Activated CD8-positive, alpha-beta T cell treated with anti-CD3 and anti-CD28 coated beads, Interleukin-2, amount 10 ng/mL, durations not matched to agents 7 days and 5 days (primary cell): ENCODE results near the gene MYBPC1. TPM values are rescaled to one million over a fixed set of nuclear protein-coding genes. Genes with fewer than 3 reads are reported as not detected.
"Not testable (repeated sequence)": the region's sequence is repeated elsewhere in the genome, so short reads cannot be mapped to it uniquely, and the experiment has no call there.

Source experiments
- ATAC-seq: fragments of 150-1000 bp; cut with Tn5 transposase; one replicate; pipeline ENCODE4 v1.10.0; 2021; ENCODE audit warnings: moderate library complexity
- CTCF ChIA-PET: fragments of 350-600 bp; sonication (Branson Sonifier 250); formaldehyde crosslinking; loops from one replicate; lab custom pipeline; 2021; ENCODE audit warnings: antibody characterized with exemption; lab: Charles Lee
- POLR2A ChIA-PET: fragments of 350-600 bp; sonication (Branson Sonifier 250); formaldehyde crosslinking; loops from one replicate; lab custom pipeline; 2021; ENCODE audit warnings: antibody characterized with exemption; lab: Charles Lee
- DNase-seq: peaks from one replicate; pipeline ENCODE4 v3.0.0-alpha.2; 2020
- H3K27ac Mint-ChIP-seq: one replicate; pipeline ENCODE4 v1.8.0; 2021; ENCODE audit warnings: mild to moderate bottlenecking, mixed read lengths
- H3K27me3 Mint-ChIP-seq: one replicate; pipeline ENCODE4 v1.8.0; 2021; ENCODE audit warnings: low read depth, mixed read lengths
- H3K36me3 Mint-ChIP-seq: one replicate; pipeline ENCODE4 v1.8.0; 2021; ENCODE audit warnings: low read depth, mixed read lengths
- H3K4me1 Mint-ChIP-seq: one replicate; pipeline ENCODE4 v1.8.0; 2021; ENCODE audit warnings: low read depth, mixed read lengths
- H3K4me3 Mint-ChIP-seq: one replicate; pipeline ENCODE4 v1.8.0; 2021; ENCODE audit warnings: mild to moderate bottlenecking, mixed read lengths
- H3K9me3 Mint-ChIP-seq: one replicate; pipeline ENCODE4 v1.8.0; 2022; ENCODE audit warnings: mixed read lengths; ENCODE audit not compliant: insufficient read depth
- total RNA-seq, 2 experiments: library from RNA; stranded (reverse); gene quantifications; one replicate each; pipeline ENCODE4 v1.2.3, GENCODE V29; 2021

The MYBPC1 gene, protein sequence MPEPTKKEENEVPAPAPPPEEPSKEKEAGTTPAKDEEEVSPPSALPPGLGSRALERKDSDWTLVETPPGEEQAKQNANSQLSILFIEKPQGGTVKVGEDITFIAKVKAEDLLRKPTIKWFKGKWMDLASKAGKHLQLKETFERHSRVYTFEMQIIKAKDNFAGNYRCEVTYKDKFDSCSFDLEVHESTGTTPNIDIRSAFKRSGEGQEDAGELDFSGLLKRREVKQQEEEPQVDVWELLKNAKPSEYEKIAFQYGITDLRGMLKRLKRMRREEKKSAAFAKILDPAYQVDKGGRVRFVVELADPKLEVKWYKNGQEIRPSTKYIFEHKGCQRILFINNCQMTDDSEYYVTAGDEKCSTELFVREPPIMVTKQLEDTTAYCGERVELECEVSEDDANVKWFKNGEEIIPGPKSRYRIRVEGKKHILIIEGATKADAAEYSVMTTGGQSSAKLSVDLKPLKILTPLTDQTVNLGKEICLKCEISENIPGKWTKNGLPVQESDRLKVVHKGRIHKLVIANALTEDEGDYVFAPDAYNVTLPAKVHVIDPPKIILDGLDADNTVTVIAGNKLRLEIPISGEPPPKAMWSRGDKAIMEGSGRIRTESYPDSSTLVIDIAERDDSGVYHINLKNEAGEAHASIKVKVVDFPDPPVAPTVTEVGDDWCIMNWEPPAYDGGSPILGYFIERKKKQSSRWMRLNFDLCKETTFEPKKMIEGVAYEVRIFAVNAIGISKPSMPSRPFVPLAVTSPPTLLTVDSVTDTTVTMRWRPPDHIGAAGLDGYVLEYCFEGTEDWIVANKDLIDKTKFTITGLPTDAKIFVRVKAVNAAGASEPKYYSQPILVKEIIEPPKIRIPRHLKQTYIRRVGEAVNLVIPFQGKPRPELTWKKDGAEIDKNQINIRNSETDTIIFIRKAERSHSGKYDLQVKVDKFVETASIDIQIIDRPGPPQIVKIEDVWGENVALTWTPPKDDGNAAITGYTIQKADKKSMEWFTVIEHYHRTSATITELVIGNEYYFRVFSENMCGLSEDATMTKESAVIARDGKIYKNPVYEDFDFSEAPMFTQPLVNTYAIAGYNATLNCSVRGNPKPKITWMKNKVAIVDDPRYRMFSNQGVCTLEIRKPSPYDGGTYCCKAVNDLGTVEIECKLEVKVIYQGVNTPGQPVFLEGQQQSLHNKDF
- total RNA-seq: not detected

DNA sequence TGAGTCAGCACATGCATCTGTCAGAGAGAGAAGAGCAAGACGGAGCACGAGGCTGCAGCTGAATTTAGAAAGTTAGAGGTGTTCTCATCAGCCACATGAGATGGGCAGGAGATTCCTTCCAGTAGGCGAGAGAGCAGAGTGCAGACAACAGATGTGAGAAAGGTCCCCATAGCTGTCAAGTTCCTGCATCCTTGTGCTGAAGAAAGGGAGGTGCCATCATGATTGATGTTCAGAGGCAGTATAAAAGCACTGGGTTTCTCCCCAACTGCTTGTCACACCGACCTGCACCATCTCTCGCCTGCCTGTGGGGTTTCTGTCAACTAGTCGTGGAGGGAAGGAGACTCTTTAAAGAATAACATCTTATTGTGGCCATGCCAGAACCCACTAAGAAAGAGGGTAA lies at the start of gene MYBPC1:
Gene MYBPC1, plus strand, starts transcription at position 272 of the 400 bp plus-strand sequence. Its CDS starts 100 bp downstream, at position 372.
- Mint-ChIP-seq H3K36me3 (no peaks in the 10 kb centered on the region), H3K27me3 (peaks cover 9% of the 10 kb centered on the region), H3K27ac (no peak within 1 kb of the TSS), H3K4me3 (no peak within 1 kb of the TSS), H3K4me1 (no peaks in the 10 kb centered on the region), H3K9me3 (no peaks in the 10 kb centered on the region)
- ChIA-PET CTCF (no interaction called here), POLR2A (no interaction called here)
- DNase-seq: no peak
- no peak for ATAC-seq

DNA sequence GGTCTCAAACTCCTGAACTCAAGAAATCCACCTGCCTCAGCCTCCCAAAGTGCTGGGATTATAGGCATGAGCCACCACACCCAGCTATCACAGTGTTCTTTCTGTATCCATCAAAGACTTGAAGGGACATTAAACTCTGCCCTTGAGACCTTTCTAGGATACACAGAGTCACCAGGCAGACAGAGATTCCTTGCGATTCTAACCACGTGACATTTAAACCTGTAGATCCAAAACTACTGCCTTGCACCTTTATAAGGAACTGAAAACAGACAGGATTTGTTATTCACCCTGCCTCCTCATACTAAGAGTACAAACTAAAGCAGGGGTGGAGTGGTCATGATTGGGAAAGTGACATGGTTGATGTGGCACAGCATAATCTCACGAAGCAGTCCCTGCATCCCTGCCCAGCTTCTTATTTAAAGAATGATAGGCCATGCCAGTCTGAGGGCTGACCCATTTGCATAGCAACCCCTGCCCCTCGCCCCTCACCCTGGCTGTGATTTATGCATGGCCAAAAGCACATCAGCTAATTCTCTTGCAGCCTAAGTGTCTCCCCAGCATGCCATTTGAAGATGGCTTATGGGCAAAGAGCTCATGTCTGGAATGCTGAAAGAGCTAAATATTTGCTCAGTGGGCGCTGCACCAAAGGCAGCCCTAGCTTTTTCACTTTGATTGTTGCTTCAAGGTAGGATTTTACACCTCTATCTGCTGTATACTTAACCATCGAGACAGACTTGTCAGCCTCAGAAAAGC lies 43.2 kb upstream of the MYBPC1 start:
- H3K4me3 Mint-ChIP-seq: no peak overlapping the region
- no peak for DNase-seq
- H3K36me3 Mint-ChIP-seq: no peaks in the 10 kb centered on the region
- no peaks in the 10 kb centered on the region for H3K9me3 Mint-ChIP-seq
- no peaks in the 10 kb centered on the region for H3K4me1 Mint-ChIP-seq
- CTCF ChIA-PET: no interaction called here
- no peak overlapping the region for H3K27ac Mint-ChIP-seq
- ATAC-seq: no peak
- POLR2A ChIA-PET: no interaction called here
- peaks cover 2% of the 10 kb centered on the region for H3K27me3 Mint-ChIP-seq

DNA sequence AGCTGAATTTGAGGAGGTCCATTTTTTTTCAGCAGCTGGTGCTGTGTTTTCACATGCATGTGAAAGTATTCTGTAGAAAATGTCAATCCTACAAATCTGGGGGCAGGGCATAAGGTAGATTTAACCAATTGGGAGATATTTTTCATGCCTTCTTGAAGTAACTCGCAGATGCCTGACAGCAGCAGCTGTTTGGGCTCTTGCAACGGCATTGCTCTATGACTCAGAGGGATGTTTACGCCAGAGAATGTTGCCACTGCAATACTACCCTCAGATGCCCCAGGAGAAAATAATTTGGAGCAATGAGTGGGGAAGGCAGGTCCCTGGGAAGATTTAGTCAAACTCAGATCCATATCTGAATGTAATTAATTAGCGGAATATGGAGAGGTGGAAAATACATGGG lies 42.5 kb upstream of the MYBPC1 start:
- Mint-ChIP-seq H3K4me3 (no peak overlapping the region), H3K9me3 (no peaks in the 10 kb centered on the region), H3K4me1 (no peaks in the 10 kb centered on the region), H3K36me3 (no peaks in the 10 kb centered on the region), H3K27me3 (peaks cover 2% of the 10 kb centered on the region), H3K27ac (no peak overlapping the region)
- ChIA-PET POLR2A (no interaction called here), CTCF (no interaction called here)
- DNase-seq: no peak
- no peak for ATAC-seq

DNA sequence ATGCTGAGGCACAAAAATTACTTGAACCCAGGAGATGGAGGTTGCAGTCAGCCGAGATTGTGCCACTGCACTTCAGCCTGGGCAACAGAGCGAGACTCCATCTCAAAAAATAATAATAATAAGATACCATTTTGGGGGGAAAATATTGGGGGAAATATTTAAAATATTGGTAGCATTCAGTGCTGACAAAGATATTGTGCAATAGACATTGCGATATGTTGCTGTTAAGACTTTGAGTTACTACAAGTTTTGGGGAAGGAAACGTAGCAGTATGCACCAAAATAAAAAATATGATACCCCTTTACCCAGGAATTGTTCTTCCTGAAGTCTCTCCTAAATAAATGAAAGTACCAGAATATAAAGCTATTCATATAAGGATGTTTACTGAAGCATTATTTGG lies 37.7 kb upstream of the MYBPC1 start:
- no peaks in the 10 kb centered on the region for H3K36me3 Mint-ChIP-seq
- H3K4me3 Mint-ChIP-seq: no peak overlapping the region
- POLR2A ChIA-PET: no interaction called here
- DNase-seq (no peak), ATAC-seq (no peak)
- CTCF ChIA-PET: no interaction called here
- H3K27me3 Mint-ChIP-seq: peaks cover 4% of the 10 kb centered on the region
- no peaks in the 10 kb centered on the region for H3K4me1 Mint-ChIP-seq
- no peak overlapping the region for H3K27ac Mint-ChIP-seq
- H3K9me3 Mint-ChIP-seq: no peaks in the 10 kb centered on the region

DNA sequence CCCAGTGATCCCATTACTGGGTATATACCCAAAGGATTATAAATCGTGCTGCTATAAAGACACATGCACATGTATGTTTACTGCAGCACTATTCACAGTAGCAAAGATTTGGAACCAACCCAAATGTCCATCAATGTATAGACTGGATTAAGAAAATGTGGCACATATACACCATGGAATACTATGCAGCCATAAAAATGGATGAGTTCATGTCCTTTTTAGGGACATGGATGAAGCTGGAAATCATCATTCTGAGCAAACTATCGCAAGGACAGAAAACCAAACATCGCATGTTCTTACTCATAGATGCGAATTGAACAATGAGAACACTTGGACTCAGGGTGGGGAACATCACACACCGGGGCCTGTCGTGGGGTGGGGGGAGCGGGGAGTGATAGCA lies 36.0 kb upstream of the MYBPC1 start:
- H3K36me3 Mint-ChIP-seq, H3K27ac Mint-ChIP-seq, H3K27me3 Mint-ChIP-seq, H3K4me3 Mint-ChIP-seq, ATAC-seq, POLR2A ChIA-PET, DNase-seq, CTCF ChIA-PET, H3K4me1 Mint-ChIP-seq, H3K9me3 Mint-ChIP-seq: not testable (repeated sequence)

DNA sequence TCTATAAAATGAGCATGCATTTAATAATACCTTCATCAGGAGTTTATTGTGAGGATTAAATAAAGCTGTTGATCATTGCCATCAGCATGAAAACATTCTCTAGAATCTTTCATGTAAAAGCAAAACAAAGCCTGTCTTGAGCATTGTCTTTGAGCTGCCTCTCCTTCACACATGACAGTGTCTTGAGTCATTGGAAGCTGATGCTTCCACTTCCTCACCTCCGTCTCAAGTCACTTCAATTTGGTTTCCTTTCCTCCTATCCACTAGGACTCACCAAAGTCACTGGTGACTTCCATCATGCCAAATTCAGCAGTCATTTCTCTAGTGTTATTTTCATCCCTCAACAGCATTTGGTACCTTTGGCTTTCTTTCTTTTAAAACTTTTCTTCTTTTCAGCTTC lies 31.6 kb upstream of the MYBPC1 start:
- ATAC-seq (no peak), DNase-seq (no peak)
- Mint-ChIP-seq H3K4me3 (no peak overlapping the region), H3K4me1 (no peaks in the 10 kb centered on the region), H3K9me3 (no peaks in the 10 kb centered on the region), H3K36me3 (no peaks in the 10 kb centered on the region), H3K27ac (no peak overlapping the region), H3K27me3 (peaks cover 2% of the 10 kb centered on the region)
- ChIA-PET POLR2A (no interaction called here), CTCF (no interaction called here)

DNA sequence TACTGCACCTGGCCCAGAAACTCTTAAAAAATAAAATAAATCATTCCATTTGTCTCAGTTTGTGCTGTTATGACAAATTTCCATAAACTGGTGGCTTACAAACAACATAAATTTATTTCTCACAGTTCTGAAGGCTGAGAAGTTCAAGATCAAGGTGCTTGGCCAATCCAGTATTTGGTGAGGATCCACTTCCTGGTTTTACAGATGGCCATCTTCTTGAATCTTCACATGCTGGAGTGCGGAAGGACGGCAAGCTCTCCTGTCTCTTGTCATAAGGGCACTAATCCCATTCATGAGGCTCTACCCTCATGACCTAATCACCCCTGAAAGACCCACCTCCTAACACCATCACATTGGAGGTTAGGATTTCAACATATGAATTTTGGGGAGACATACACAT lies 29.9 kb upstream of the MYBPC1 start:
- Mint-ChIP-seq H3K4me3 (no peak overlapping the region), H3K36me3 (no peaks in the 10 kb centered on the region), H3K4me1 (no peaks in the 10 kb centered on the region), H3K27me3 (peaks cover 2% of the 10 kb centered on the region), H3K27ac (no peak overlapping the region), H3K9me3 (no peaks in the 10 kb centered on the region)
- no peak for ATAC-seq
- POLR2A ChIA-PET: no interaction called here
- no peak for DNase-seq
- CTCF ChIA-PET: interaction anchor here (1.2 kb wide), 1 partner anchor 184 kb away, joined by 3 read pairs; no protein-coding TSS in a partner anchor

DNA sequence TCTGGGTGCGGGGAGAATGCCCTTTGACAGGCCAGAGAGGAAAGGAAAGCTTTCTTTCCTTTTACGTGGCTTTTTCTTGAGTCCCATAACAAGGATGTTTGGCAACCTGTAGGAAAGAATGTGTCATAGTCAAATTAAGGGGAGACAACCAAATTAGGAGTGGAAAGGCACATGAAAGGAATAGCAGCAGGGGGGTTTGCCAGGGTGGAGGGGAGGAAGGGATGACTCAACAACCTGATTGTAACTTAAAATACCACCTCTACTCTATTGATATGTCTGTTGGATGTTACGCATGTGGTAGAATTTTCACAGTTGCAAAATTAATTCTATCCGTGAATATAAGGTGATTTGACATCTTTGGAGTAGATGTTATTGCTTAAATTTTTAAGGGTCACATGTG lies 28.5 kb upstream of the MYBPC1 start:
- Mint-ChIP-seq H3K27me3 (peaks cover 2% of the 10 kb centered on the region), H3K27ac (no peak overlapping the region), H3K9me3 (no peaks in the 10 kb centered on the region), H3K4me3 (no peak overlapping the region), H3K36me3 (no peaks in the 10 kb centered on the region), H3K4me1 (no peaks in the 10 kb centered on the region)
- DNase-seq (no peak), ATAC-seq (no peak)
- ChIA-PET POLR2A (no interaction called here), CTCF (no interaction called here)

DNA sequence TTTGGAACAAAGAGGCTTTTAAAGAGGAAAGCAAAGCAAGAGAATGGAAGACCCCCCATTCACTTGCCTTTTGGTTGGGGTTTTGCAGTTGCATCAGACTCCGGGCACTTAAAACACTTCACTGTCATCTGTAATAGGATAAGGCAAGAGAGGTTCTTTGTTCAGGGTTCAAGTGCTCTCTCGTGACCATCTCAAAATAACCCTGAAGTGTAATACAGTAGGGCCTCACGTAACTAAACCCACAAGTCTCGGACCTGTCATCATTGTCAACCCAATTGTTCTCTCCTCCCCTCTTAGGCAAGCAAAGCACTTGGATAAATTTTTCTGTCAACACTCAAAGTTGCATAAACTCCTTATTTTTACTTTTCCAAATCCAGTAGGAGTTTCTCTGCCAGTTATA lies 26.9 kb upstream of the MYBPC1 start:
- Mint-ChIP-seq H3K4me3 (no peak overlapping the region), H3K36me3 (no peaks in the 10 kb centered on the region), H3K4me1 (no peaks in the 10 kb centered on the region), H3K9me3 (no peaks in the 10 kb centered on the region), H3K27ac (no peak overlapping the region), H3K27me3 (peaks cover 2% of the 10 kb centered on the region)
- DNase-seq (no peak), ATAC-seq (no peak)
- CTCF ChIA-PET: no interaction called here
- POLR2A ChIA-PET: no interaction called here

DNA sequence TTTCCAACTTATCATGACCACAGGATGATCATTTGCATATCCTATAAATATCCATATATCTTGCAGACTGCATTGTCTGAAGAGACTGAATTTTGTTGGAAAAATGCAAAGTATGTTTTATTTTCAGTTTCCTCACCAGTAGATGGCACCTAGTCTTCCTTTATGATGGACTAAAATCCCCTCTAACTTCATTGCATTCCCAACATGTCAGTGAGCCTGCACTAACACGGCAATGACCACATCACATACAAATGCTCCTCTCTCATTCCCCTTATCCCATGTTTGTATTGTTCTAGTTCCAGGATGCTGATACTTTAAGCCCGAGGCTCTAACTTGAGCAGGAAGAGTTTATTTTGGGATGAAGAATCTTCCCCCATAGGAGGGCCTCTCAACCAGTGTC lies 24.7 kb upstream of the MYBPC1 start:
- Mint-ChIP-seq H3K4me3 (no peak overlapping the region), H3K9me3 (no peaks in the 10 kb centered on the region), H3K27me3 (peaks cover 5% of the 10 kb centered on the region), H3K4me1 (no peaks in the 10 kb centered on the region), H3K36me3 (no peaks in the 10 kb centered on the region), H3K27ac (no peak overlapping the region)
- no peak for ATAC-seq
- ChIA-PET CTCF (no interaction called here), POLR2A (no interaction called here)
- no peak for DNase-seq

DNA sequence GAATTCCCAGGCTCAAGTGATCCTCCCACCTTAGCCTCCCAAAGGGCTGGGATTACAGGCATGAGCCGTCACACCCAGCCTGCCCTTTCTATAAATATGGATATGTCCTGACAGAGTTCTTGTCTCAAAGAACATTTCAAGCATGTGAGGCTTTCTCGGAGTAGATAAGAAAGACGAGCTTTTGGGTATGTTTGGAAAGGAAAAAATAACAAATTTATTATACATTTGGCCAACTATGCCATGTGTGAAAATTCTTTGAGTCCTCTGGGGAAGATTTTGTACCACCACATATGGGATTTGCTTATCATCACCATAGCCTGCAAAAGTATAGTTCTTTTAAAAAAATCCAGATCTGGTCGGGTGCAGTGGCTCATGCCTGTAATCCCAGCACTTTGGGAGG lies 23.7 kb upstream of the MYBPC1 start:
- DNase-seq (no peak), ATAC-seq (no peak)
- Mint-ChIP-seq H3K4me3 (no peak overlapping the region), H3K27me3 (peaks cover 5% of the 10 kb centered on the region), H3K27ac (no peak overlapping the region), H3K4me1 (no peaks in the 10 kb centered on the region), H3K36me3 (no peaks in the 10 kb centered on the region), H3K9me3 (no peaks in the 10 kb centered on the region)
- CTCF ChIA-PET: no interaction called here
- POLR2A ChIA-PET: no interaction called here
